Stimulated activated naive CD8-positive, alpha-beta T cell treated with anti-CD3 and anti-CD28 coated beads, Interleukin-15, Interleukin-2, amounts not matched to agents 100 ng/mL and 50 ng/mL, for 24 hours (primary cell): Measurements from ENCODE around the gene PLEKHG4.

Source experiments
- H3K27ac Mint-ChIP-seq: one replicate; pipeline ENCODE4 v1.8.0; 2021; ENCODE audit warnings: mild to moderate bottlenecking, mixed read lengths
- H3K27me3 Mint-ChIP-seq: one replicate; pipeline ENCODE4 v1.8.0; 2021; ENCODE audit warnings: mixed read lengths
- H3K36me3 Mint-ChIP-seq: one replicate; pipeline ENCODE4 v1.8.0; 2021; ENCODE audit warnings: low read depth, mixed read lengths
- H3K4me1 Mint-ChIP-seq: one replicate; pipeline ENCODE4 v1.8.0; 2021; ENCODE audit warnings: low read depth, mixed read lengths
- H3K4me3 Mint-ChIP-seq: one replicate; pipeline ENCODE4 v1.8.0; 2021; ENCODE audit warnings: mild to moderate bottlenecking, mixed read lengths
- H3K9me3 Mint-ChIP-seq: one replicate; pipeline ENCODE4 v1.8.0; 2021; ENCODE audit warnings: mixed read lengths

The PLEKHG4 gene

DNA sequence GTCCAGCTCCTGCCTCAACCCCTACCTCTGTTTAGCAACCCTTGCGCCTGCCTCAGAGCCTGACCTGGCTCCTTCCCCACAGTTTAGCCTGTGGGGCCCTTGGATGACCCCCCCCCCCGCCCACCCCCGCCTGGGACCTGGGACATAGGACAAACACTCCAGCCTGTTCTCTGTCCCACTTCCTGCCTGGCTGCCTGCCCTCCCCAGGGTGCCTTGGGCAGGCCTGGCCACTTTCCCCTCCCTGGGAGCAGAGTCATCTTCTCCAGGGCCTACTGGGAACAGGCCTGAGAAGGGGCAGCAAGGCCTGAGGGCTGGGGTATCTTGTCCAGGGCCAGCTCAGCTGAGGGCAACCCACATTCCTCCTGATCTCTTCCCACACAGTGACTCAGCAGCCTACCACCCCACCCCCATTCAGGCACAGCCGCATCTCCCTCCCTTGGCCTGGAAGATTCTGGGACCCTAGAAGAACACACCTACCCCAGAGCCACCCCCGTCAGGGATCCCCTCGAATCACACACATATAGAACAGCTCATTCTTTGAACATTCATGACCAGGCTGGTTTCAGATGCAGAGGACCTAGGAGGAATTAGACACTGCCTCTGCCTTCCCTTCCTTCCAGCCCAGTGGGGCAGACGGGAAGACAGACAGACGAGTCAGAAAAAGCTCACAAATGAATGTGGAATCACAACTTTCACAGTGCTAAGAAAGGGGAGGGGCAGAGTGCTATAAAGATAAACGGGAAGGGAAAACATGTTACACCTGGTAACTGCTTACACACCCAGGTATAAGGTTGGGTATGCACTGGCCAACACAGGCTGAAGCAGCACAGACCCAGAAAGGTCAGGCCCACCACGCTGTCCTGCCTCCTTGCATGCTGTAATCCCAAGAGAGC lies 38.1 kb upstream of the PLEKHG4 start:
- no peaks in the 10 kb centered on the region for H3K9me3 Mint-ChIP-seq
- peak overlapping the region; percentile 34 for H3K27ac Mint-ChIP-seq
- peaks cover 36% of the 10 kb centered on the region for H3K36me3 Mint-ChIP-seq
- H3K4me1 Mint-ChIP-seq, result peaks cover 44% of the 10 kb centered on the region
- no peak overlapping the region for H3K4me3 Mint-ChIP-seq
- no peaks in the 10 kb centered on the region for H3K27me3 Mint-ChIP-seq

DNA sequence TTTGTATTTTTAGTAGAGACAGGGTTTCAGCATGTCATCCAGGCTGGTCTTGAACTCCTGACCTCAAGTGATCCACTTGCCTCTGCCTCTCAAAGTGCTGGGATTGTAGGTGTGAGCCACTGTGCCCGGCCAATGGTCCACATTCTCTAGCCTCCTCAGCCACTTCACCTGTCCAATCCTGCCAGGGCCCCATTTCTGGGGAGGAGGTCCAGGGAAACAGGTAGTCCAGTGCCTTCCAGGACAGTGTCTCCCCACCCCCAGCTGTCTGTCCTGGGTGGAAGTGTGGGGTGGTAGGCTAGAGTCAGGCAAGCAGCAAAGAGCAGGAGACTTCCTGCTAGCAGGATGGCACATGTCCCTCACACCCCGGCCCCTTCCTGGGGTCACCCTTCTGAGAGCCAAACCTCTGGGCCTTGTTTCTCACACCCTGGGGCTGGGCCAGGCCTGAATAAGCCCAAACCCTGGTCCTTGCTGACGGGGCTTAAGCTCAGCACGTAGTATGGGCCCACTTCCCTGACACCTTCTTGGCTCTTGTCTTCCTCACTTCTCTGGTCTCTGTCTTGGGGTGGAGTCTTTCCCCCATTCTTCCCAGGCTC lies 37.1 kb upstream of the PLEKHG4 start:
- H3K4me1 Mint-ChIP-seq, result peaks cover 41% of the 10 kb centered on the region
- H3K4me3 Mint-ChIP-seq, result no peak overlapping the region
- peak overlapping the region; percentile 75 for H3K27ac Mint-ChIP-seq
- H3K27me3 Mint-ChIP-seq, result no peaks in the 10 kb centered on the region
- H3K36me3 Mint-ChIP-seq, result peaks cover 29% of the 10 kb centered on the region
- no peaks in the 10 kb centered on the region for H3K9me3 Mint-ChIP-seq

DNA sequence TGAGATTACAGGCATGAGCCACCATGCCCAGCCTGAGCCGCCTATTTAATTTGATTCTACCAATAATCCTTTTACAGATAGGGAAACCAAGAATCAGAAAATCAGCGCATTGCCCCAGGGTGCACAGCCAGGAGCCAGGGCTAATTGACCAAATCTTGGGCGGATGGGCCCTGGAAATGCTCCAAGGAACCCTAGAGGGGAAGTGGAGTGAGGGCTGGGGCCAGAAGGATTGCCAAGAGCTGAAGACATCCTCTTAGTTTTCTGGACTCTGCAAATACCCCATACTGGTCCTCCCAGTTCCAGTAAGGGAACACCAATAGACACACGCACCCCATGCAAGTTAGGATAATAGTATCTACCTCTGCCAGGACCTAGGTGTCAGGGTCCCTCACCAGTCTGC lies 35.9 kb upstream of the PLEKHG4 start:
- Mint-ChIP-seq H3K27me3 (no peaks in the 10 kb centered on the region), H3K4me1 (peaks cover 51% of the 10 kb centered on the region), H3K27ac (peak overlapping the region; percentile 87), H3K36me3 (peaks cover 16% of the 10 kb centered on the region), H3K4me3 (peak overlapping the region; percentile 89), H3K9me3 (no peaks in the 10 kb centered on the region)

DNA sequence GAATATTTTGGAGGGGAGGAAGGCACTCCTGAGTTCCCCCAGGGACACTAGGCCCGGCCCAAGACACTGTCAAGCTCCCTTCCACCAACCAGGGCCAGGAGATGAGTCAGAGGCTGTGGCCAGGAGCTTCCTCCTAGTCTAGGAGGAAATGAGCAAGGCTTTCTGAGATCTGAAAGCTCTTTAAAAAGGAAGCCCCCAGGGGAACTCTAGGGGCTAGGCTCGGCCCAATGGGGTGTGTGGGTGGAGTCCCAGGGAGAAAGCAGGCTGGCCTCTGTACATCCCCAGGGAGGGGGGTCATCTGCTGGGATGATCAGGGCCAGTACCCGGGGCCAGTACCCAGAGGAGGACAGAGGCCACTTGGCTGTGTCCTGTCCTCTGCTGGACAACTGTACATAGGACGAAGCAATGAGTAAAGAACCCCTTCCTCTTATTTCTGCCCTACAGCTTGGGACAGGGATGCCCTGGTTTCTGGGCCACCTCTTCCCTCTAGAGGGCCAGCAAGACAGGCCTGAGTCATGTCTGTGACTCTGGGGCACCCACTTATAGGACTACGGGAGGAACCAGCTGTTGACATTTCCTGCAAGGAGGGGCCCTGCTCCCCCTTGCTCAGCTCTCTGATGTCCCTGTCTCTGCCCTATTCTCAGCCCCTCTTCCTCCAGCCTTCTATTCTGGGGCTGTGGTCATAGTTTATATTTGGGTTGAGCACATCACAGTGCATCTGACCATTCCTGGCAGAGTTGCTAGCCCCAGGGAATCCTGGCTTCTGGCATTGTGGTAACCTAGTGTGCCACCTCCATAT lies 34.7 kb upstream of the PLEKHG4 start:
- peaks cover 10% of the 10 kb centered on the region for H3K36me3 Mint-ChIP-seq
- no peaks in the 10 kb centered on the region for H3K27me3 Mint-ChIP-seq
- no peaks in the 10 kb centered on the region for H3K9me3 Mint-ChIP-seq
- peaks cover 55% of the 10 kb centered on the region for H3K4me1 Mint-ChIP-seq
- H3K4me3 Mint-ChIP-seq, result peak overlapping the region; percentile 89
- H3K27ac Mint-ChIP-seq, result peak overlapping the region; percentile 93

DNA sequence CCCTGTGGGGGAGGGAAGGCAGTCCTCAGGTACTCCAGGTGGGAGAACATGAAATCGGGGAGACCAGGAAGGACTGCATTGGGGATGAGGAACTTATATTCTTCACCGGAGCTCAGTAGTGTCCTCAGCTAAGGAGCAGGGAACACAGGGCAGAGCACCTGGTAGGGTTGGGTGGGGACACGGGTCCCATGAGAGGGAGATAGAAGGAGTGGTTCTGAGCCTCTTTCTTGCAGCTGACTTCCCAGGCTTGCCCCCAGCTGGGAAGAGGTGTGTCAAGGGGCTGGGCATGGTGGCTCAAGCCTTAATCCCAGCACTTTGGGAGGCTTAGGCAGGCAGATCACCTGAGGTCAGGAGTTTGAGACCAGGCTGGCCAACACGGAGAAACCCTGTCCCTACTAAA lies 34.1 kb upstream of the PLEKHG4 start:
- peaks cover 61% of the 10 kb centered on the region for H3K4me1 Mint-ChIP-seq
- H3K27me3 Mint-ChIP-seq, result peaks cover 6% of the 10 kb centered on the region
- no peaks in the 10 kb centered on the region for H3K9me3 Mint-ChIP-seq
- peak overlapping the region; percentile 89 for H3K4me3 Mint-ChIP-seq
- peak overlapping the region; percentile 93 for H3K27ac Mint-ChIP-seq
- H3K36me3 Mint-ChIP-seq, result peaks cover 10% of the 10 kb centered on the region

DNA sequence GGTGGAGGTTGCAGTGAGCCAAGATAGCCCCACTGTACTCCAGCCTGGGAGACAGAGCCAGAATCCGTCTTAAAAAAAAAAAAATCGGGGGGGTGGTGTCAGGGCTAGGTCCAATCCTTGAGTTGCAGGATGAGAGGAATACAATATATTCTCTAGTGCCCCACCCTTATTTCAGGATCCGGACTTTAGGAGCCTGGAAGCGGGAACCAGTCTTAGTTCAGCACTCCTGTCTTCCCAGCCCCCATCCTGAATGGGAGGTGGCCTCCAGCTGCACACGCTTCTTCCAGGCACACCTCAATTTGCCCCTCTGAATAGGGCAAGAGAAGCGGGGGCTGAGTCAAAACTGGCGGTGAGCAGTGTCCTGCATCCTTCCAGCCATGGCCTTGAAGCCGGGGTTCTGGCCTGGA lies 33.7 kb upstream of the PLEKHG4 start:
- Mint-ChIP-seq H3K4me1 (peaks cover 63% of the 10 kb centered on the region), H3K27ac (peak overlapping the region; percentile 93), H3K4me3 (peak overlapping the region; percentile 89), H3K9me3 (no peaks in the 10 kb centered on the region), H3K27me3 (peaks cover 8% of the 10 kb centered on the region), H3K36me3 (peaks cover 10% of the 10 kb centered on the region)

DNA sequence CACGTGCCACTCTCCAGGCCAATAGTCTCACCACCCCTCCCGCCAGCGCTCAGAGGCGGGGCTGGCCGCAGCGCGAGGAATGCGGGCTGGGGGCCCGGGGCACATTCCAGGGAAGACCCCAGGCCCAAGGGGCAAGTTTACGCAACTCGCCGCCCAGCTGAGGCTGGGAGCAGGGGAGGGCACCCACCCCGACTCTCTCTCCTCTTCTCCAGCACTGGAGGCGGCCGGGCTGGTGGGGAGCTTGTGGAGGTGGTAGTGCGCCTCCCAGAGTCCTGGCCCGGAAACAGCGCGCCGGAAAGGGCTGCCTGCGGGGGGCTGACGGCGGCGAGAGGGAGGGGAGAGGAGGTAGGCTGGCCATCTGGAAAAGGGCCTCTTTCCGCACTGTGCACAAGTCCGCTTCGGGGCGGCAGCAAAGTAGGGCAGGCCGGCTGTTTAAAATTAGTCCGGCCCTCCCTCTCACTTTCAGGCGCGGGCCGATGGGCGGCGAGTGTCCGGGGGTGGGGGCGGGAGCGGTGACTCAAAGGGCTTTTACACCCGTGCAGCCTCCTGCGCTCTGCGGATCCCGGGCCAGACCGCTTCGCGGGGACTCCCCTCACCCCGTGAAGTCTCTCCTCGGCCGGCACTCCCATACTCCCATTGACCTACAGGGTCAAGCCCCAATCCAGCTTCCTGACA lies 33.1 kb upstream of the PLEKHG4 start:
- Mint-ChIP-seq H3K27me3 (peaks cover 8% of the 10 kb centered on the region), H3K27ac (peak overlapping the region; percentile 88), H3K4me1 (peaks cover 62% of the 10 kb centered on the region), H3K36me3 (peaks cover 10% of the 10 kb centered on the region), H3K4me3 (peak overlapping the region; percentile 89), H3K9me3 (no peaks in the 10 kb centered on the region)

DNA sequence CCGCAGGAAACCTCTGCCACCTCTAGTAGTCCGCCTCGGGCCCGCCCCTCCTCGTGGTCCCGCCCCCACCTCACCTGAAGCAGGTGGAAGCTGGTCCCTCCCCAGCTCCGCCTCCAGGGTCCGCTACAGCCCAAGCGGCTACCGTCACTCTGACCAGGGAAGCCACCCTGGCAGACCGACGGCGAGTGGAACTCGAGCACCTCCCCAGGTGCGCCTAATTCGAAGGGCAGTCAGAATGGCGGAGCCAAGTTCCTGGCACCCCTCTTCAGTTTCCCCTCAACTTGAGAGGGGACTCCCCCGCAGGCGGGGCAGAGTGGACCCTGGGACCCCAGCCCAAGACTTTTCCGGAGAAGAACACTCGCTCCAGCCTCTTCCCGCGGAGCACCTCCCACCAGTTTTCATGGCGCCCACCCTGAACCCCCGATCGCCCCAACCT lies 32.6 kb upstream of the PLEKHG4 start:
- Mint-ChIP-seq H3K9me3 (no peaks in the 10 kb centered on the region), H3K27ac (peak overlapping the region; percentile 88), H3K36me3 (peaks cover 10% of the 10 kb centered on the region), H3K4me3 (peak overlapping the region; percentile 89), H3K27me3 (peaks cover 12% of the 10 kb centered on the region), H3K4me1 (peaks cover 56% of the 10 kb centered on the region)

DNA sequence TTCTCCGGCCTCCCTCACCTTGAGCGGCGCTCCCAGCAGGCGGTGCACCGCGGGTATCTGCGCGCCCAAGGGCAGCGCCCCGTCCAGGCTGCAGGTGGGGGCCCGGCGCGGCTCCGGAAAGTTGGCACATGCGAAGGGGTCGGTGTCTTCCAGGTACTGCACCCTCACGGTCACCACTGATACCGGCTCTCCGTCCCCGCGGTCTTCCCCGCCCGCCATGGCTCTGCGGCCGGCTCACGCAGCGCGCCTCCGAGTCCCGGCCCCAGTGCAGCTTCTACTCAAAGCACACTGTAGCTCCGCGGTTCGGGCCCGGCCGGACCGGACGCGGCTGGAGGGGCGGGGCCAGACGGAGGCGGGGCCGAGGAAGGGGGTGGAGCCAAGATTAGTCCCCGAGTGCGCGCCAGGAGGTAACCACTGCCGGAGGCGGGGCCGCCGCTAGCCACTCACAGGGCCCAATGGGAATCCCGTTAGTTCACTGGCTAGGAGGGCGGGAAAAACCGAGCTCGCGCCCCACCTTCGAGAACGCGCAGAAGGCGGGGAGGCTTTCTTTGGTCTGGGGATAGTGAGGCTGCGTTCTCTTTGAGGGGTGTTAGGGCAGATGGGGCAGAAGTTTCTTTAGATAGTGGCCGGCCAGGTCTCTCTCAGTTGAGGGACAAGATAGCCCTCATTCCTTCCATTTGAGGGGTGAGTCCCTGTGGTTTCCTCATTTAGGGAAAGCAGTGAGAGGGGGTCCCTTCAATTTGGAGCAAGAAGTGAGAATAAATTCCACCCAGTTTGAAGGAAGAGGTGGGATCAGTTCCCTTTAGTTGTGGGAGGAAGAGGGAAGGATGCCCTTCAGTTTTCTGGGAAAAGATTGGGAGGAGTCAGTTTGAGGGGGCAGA lies 31.9 kb upstream of the PLEKHG4 start, which contains the start of gene FHOD1:
Gene FHOD1 (minus strand): TSS at position 290 of the 881 bp plus-strand sequence. CDS start 71 bp downstream, at position 219.
- H3K9me3 Mint-ChIP-seq, result no peaks in the 10 kb centered on the region
- H3K36me3 Mint-ChIP-seq, result peaks cover 8% of the 10 kb centered on the region
- H3K27me3 Mint-ChIP-seq, result peaks cover 12% of the 10 kb centered on the region
- peak within 1 kb of the TSS; percentile 89 for H3K4me3 Mint-ChIP-seq
- peak within 1 kb of the TSS; percentile 88 for H3K27ac Mint-ChIP-seq
- H3K4me1 Mint-ChIP-seq, result peaks cover 54% of the 10 kb centered on the region

DNA sequence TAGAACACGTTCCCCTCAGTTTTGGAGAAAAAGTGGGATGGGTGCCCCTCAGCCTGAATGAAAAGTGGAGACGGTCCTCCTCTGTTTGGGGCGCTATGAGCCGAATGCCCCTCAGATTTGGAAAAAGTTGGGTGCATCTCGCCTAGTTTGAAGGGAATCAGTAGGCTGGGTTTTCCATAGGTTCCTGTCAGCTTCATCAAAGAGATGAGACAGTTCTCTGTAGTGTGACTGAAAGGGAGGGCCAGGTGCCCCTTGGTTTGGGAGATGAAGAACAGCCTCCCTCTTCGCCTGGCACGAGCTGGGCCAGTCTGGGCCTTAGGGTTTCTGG lies 31.3 kb upstream of the PLEKHG4 start:
- H3K27me3 Mint-ChIP-seq, result peaks cover 12% of the 10 kb centered on the region
- peaks cover 6% of the 10 kb centered on the region for H3K36me3 Mint-ChIP-seq
- no peaks in the 10 kb centered on the region for H3K9me3 Mint-ChIP-seq
- H3K4me1 Mint-ChIP-seq, result peaks cover 49% of the 10 kb centered on the region
- peak overlapping the region; percentile 89 for H3K4me3 Mint-ChIP-seq
- peak overlapping the region; percentile 88 for H3K27ac Mint-ChIP-seq

DNA sequence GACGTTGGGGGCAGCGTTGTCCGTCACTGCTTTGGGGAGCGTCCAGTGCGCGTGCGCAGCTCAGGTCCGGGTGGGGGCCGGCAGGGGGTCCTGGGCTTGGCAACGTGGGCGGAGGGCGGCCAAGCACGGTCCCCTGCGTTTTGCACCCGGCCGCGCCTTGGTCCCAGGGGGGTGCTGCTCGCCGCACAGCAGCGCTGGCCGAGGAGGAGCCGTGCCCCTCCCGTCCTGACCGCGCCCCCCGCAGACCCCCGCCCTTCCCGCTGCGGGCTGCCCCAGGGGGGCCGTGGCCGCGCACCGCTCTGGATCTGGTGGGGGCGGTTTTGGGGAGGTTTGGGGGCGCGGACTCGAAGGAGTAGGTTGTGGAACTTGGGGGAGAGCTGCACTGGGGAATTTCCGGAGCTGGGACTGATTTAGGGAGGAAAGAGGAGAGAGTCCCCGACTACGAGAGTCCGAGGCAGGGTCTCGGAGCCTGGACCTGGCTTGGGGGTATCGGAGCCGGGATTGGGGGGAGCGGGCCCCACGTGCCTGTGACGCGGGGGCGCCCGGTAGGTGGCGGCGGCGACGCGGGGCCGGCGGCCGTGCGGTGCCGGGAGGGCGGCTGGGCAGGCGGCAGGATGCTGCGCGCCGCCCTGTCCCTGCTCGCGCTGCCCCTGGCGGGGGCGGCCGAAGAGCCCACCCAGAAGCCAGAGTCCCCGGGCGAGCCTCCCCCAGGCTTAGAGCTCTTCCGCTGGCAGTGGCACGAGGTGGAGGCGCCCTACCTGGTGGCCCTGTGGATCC lies 30.7 kb upstream of the PLEKHG4 start, which contains the start of gene SLC9A5:
Gene SLC9A5 (plus strand): TSS at position 579 of the 777 bp plus-strand sequence. CDS start 36 bp downstream, at position 615.
- Mint-ChIP-seq H3K4me3 (peak within 1 kb of the TSS; percentile 89), H3K9me3 (no peaks in the 10 kb centered on the region)

DNA sequence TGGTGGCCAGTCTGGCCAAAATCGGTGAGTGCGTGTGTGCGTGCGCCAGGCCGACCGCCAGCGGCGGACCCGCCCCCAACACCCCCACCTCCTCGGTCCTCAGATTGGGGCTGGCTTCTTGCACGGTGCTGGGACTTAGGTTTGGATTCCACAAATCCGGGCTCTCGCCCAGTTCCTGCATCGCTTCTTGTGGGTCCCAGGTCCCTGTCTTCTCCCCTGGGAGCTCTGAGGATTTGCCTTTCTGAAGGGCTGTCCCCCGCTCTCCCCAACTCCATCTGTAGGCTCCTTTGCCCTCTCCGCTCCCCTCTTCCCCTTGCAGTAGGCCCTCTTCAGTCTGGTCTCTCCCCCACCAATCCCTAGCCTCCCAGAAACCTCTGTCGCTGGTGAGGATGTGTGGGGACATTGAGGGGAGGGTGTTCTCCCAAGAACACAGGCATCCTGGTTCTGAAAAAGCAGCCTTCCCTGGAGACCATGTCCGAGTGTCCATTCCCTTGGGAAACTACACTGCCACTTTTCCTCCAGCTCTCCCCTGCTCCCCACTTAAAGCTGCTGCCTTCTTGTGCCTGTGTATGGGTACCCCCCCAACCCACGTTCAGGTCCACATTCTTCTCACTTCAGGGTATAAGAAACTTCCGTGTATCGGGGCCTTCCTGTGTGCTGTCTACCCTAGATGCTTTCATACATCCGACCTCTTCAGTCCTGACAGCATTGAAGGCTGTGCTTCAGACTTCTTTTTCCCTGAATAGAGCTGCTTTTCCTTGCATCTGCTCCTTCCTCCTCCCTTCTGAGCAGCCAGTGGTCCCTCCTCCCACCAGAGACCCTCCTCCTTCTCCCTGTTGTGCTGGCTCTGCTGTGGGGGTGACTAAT lies 29.9 kb upstream of the PLEKHG4 start:
- Mint-ChIP-seq H3K36me3 (peaks cover 6% of the 10 kb centered on the region), H3K4me3 (peak overlapping the region; percentile 85), H3K27ac (peak overlapping the region; percentile 75), H3K9me3 (no peaks in the 10 kb centered on the region), H3K4me1 (peaks cover 36% of the 10 kb centered on the region), H3K27me3 (peaks cover 12% of the 10 kb centered on the region)

More for the DNA sequence above, 30.7 kb upstream of the PLEKHG4 start, which contains the start of gene SLC9A5:
- peaks cover 6% of the 10 kb centered on the region for H3K36me3 Mint-ChIP-seq
- H3K27me3 Mint-ChIP-seq, result peaks cover 12% of the 10 kb centered on the region
- H3K27ac Mint-ChIP-seq, result peak within 1 kb of the TSS; percentile 88
- H3K4me1 Mint-ChIP-seq, result peaks cover 44% of the 10 kb centered on the region
